Cortex of kidney (tissue), 1 donor: ENCODE results near the gene MBP.

Experiments used
- DNase-seq: peaks from one replicate; lab custom pipeline; 2025; lab: John Stamatoyannopoulos, UW

Gene MBP

DNA sequence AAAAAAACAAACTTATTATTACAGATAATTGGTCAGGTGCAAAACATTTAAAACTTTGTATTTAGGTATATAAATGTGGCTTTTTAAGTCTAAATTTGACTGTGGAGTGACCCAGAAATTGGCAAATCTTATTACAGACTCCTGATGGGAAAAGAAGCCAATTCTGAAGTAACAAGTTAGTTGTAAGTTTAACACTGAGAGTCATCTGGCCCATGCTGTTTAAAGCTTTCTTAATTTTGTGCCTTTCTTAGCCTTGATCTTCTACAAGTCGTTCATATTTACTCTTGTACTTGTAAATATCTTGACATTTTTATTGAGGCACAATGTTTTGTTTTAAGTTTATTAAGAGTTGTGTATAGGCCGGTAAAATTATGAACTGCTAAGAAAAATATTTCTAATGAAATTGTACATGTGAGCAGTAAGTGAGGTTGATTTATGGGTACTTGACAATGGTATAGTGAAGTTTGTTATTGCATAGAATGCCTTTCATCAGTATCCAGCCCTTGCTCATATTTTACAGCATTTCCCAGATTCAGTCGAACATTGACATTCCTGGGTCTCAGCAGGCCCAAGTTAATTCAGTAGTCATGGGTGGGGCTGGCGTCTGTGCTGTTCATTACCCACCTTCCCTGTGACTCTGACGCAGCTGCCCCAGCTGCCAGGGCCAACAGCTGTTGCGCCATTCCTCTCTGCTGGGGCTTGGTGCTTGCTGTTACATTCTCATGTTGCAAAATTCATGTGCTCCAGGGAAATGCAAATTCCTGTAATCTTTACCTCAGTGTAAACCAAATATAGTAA, 188.8 kb downstream of the MBP start:
- DNase-seq: no peak

DNA sequence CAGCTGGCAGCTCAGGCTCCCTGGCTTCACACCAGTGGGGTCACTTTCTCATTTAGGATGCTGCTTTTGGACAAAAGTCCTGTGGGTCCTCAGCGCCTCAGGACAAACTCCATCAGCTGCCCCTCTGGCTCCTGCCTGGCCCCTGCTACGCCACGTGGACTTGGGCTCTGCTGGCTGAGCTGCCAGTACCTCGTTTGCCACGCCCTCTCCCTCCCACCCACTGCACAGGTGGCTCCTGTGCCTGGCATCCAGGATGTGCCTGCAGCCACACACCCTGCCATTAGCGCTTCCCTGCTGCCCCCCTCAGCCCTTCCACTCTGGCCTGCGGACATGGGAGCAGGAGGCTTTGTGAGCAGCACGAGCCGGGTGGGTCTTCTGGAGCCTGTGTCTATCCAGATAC, 191.3 kb downstream of the MBP start:
- DNase-seq: no peak

DNA sequence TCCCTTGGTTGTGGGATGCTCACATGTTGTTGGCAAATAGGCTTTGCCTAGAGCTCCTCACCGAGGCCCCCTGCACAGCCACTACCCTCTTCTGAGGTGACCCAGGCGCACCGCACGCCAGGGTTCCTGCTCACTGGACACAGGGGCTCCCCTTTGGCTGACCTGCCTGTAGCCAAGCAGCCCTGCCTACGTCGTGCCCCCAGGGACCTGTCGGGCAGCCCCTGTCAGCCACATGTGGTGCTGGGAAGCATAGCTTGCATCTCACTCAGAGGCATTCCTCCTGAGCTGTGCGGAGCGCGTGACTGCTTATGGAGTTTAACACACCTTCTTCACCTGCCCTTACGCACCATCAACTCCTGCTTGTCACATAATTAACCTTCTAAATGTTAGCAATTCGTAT, 194.0 kb downstream of the MBP start:
- no peak for DNase-seq

DNA sequence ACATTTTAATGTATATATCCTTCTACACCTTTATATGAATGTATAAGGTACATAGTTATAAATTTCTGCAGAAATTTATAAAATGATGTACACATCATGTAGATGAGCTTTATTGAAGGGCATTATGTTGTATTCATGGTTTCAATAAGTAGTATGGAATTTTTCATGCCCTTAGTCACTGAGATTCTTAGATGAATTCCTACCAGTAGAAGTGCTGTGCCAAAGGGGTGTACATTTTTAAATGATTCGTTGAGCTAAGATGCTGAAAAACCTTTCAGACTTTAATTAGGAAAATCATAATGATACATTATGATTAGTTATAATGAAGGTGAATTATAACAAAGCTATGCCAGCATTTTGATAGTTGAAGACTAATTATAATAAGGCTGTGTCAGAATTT, 195.0 kb downstream of the MBP start:
- no peak for DNase-seq

DNA sequence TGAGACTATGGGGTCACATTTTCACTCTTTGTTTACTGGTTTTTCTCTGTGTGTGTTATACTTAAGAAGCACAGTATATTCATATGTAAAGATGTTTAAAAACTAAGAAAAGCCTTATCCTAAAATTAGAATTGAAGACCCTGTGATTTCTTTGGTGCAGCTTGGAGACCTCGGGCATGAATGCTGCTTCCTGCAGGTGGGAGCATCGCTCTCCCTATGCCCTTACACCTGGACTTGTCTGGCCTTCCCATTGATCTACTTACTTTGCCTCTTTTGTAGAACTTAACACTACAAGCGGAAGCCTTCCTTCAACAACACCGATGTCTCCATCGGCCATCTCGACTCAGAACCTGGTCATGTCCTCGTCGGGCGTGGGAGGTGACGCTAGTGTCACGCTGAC, 195.7 kb downstream of the MBP start:
- DNase-seq: no peak

DNA sequence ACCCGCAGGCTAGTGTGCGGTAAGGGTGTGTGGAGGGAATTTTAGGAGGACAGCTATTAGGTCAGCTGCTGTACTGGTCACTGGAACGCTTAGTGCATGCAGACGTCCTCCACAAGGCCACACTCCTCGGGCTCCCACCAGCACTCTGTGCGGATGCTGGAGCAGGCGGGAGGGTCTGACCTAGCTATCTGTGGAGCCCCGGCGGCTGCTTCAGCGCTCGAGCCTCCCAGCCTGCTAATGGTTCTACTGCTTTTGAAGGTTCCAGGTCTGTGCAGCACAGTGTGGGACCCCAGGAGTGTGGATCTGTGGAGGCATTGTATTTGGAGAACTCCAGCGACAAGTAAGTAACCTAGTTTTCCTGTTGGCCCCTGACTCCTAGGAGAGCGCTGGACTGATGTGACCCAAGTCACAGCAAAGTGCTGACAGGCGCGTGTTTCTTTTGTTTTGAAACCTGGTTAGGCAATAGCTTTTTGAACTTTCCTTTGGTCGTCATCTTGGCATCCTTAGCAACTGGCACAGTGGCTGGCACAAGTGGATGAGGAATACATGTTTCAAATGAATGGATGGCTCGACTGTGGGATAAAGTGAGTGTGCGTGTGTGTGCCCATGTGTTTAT, 196.8 kb downstream of the MBP start:
- no peak for DNase-seq

DNA sequence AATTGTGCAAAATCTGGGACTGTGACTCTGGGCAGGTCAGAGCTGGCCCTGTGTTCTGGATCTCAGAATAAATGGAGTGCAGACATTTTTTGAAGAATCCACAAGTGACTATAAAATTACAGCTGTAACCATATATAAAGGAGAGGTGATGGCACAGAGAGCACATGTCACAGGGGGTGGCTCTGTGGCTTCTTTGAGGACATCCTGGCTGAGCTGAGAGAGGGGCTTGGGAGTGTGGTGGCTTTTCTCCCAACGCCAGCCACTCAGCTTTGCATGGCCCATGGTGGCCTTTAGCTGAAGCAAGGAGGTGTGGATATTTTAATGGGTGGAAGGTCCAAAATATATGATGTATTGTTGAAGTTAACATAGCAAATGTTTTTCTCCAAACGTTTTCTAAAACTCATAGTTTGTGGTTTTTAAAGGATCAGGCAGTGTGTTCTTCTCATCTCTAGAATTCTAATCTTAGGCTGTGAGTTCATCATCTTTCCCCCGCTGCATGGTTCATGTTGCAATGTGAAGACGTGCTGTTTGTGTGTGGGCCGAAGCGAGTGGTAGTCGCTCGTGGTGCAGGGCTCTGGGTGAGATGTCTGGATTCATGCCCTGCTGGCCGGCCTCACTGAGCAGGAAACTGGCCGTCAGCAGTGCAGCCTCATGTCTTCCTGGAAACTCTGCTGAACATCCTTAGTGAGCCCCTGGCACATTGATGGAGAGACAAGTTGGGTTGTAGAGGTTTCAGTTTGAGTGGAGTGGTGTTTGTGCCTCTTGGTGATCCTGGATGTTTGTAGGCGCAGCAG, 200.4 kb downstream of the MBP start:
- no peak for DNase-seq

DNA sequence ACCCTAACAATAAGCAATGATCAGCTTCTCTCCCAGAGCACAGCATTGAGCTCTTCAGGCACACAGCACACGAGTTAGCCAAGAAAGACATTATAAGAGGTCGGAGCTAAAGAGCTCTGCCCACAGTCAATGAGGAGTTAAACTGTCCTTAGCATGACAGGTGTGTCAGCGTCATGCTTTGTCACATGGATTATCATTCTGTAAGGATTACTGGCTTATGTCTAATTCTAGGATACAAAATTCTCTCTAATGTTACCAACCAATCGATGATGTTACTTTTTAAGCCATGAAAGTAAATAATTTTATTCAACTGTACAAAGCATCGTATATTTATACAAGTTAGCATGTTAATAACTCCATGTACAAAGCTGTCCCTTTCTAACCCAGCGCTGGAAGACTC, 201.4 kb downstream of the MBP start:
- DNase-seq: no peak
